T-helper 22 cell (primary cell): Measurements from ENCODE around the gene FASTKD2.
"Not testable (repeated sequence)": the region's sequence is repeated elsewhere in the genome, so short reads cannot be mapped to it uniquely, and the experiment has no call there.

Experiments used
- DNase-seq: peaks from one replicate; pipeline ENCODE4 v3.0.0-alpha.2; 2020; ENCODE audit warnings: low read depth

Gene FASTKD2

GRCh38 chr2:206790311-206790935 is 25.0 kb downstream of the FASTKD2 start:
- no peak for DNase-seq

DNA sequence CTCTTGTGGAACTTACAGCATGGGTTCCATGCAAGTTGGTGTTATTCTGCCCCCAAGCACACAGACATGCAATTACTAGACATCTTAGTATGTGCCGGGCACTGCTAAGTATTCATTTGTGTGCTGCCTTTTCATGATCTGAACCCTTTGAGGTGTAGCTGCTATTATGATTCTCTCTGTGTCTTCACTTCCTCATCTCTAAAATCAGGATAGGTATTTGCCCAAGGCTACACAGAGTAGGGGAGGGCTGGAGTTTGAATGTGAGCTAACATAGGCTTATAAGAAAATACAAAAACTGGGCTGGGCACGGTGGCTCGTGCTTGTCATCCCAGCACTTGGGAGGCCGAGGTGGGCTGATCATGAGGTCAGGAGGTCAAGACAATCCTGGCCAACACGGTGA is 27.2 kb downstream of the FASTKD2 start:
- DNase-seq, result no peak

DNA sequence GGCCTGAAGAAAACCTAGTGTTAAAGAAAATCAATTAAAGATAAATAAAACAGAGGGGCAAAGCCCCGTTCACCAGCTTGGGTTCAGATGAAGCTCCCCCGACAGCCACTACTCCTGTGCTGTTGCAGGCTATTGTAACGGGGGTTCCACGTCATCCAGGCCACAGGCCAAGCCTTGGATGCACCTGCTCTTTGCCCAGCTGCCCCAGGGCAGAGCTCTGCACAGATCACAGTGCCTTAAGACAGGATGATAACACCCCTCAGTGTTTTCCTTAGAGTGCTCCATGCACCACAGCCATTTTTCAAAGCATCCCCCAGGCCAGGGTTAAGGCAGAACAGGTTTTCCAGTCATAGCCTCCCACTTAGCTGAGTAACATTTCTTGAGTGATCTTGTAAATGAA is 32.0 kb downstream of the FASTKD2 start:
- no peak for DNase-seq

GRCh38 chr2:206798000-206798399 is 32.6 kb downstream of the FASTKD2 start:
- no peak for DNase-seq

GRCh38 chr2:206799083-206799482 is 33.7 kb downstream of the FASTKD2 start:
- no peak for DNase-seq

- DNase-seq, result no peak
Observed at GRCh38 chr2:206800506-206801417, 35.4 kb downstream of the FASTKD2 start.

- DNase-seq, result no peak
Observed at GRCh38 chr2:206801418-206802189, 36.2 kb downstream of the FASTKD2 start.

- no peak for DNase-seq
Observed at GRCh38 chr2:206802654-206803514, 37.5 kb downstream of the FASTKD2 start.

DNA sequence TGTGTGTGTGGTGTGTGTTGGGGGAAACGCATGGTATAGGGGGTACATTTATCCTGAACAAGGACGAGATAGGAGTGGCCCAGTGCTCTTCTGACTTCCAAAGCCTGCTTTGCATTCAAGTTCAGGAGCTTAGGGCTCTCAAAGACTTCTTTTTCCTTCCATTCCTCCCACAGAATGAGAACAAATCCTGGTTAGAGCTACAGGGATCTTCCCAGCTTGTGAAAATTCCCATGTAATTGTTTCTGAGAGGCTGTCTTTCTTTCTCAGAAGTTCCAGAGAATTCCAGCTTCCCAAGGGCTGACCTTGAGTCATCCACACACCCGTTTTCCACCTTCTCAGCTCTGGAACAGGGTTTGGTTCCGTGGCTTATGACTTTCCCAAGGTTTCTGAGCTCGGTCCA is 38.9 kb downstream of the FASTKD2 start:
- DNase-seq, result no peak

GRCh38 chr2:206805887-206806607 is 40.6 kb downstream of the FASTKD2 start:
- no peak for DNase-seq

- DNase-seq, result not testable (repeated sequence)
Observed at GRCh38 chr2:206807624-206808023, 42.2 kb downstream of the FASTKD2 start.

DNA sequence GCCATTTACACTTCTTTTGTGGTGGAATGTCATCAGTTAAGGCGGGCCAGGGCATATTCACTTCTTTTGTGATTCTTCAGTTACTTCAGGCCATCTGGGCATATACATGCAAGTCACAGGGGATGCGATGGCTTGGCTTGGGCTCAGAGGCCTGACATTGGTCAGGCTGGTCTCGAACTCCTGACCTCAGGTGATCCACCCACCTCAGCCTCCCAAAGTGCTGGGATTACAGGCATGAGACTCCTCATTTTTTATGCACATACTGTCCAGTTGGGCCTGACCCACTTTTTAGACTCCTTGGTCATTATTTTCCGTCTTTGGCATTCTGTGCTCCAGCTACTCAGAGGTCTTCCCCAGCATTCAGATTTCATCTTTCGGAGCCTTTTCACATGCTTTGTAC is 47.1 kb downstream of the FASTKD2 start:
- DNase-seq, result not testable (repeated sequence)

GRCh38 chr2:206814498-206814897 is 49.1 kb downstream of the FASTKD2 start:
- DNase-seq, result no peak

DNA sequence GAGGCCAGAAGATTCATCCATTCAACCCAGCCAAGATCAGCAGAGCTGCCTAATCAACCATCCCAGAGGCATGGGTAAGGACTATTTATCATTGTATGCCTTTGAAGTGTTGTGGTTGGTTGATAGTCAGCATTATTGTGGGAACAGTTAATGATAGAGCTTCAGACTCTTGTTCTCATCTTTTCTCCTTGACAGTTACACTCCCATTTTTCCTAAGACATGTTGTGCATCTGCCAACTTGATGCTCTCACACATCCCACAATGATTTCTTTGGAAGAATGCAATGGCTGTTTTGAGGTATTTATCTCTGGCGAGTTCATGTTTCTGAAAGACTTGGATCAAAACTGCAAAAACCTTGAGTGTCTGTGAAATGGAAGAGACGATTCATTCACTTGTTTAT is 55.4 kb downstream of the FASTKD2 start:
- DNase-seq, result no peak

DNA sequence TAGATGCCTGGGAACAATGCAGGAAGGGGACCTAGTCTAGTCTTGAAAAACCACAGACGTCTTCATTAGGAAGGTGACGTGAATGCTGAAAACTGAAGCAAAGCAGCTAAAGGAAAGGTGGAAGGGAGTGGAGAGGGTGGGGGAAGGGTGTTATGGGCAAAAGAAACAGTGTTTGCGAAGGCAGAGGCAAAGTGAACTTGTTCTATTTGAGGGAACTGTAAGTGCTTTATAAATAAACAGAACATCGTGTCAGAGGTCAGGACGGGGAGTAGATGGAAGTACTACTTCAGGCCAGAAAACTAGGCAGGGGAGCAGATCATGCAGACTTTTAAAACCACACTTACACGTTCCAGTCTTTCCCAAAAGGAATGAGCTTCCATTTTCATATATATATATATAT is 57.8 kb downstream of the FASTKD2 start:
- no peak for DNase-seq

GRCh38 chr2:206824087-206824618 is 58.7 kb downstream of the FASTKD2 start:
- no peak for DNase-seq

- DNase-seq, result no peak
Observed at GRCh38 chr2:206824993-206825392, 59.6 kb downstream of the FASTKD2 start.

GRCh38 chr2:206831442-206831995 is 66.1 kb downstream of the FASTKD2 start:
- DNase-seq, result no peak

DNA sequence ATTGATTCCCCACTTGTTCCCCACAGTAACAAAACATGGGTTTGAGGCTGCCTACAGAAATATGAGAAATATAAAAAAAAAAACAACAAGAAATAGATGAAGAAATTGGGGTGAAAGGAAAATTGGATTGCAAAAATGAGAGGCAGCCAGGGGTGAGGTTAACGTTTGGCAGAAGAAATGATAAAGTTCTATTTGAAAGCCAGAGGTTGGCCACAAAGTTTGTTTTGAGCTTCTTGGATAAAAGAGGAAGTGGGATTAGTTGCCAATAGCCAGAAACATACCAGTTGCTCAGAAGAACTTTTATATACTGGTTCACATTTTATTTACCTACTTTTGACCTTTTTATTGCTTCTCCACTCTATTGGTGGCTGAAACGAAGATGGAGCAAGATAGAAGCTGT is 67.5 kb downstream of the FASTKD2 start:
- no peak for DNase-seq

DNA sequence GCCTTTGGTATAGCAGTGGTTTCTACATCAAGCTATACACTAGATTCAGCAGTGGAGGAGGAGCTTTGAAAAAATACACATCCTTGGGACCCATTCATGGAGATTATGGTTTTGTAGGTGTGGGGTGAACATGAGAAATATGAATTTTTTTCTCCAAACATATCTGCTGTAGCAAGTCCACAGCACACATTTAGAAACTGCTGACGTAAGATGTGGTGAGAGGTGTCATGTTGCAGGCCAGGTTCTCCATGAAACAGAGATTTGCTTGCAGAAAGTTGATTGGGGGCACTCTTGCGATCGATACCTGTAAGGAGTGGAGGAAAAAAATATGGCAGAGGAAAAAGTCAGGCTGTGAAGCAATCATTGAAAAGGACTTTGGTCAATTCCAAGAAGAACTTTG is 67.9 kb downstream of the FASTKD2 start:
- DNase-seq, result no peak
